GM18873 (cell line): ENCODE data around the gene PCDHGA9.
"Not testable (repeated sequence)": the region's sequence is repeated elsewhere in the genome, so short reads cannot be mapped to it uniquely, and the experiment has no call there.

Source experiments
- ATAC-seq: cut with Tn5 transposase; IDR thresholded peaks from one replicate; pipeline ENCODE4 v1.9.1; 2021; ENCODE audit warnings: mild to moderate bottlenecking, moderate library complexity, moderate number of reproducible peaks; ENCODE audit not compliant: unreplicated experiment, low FRiP score

PCDHGA9 gene

GRCh38 chr5:141382469-141383294 is 19.9 kb upstream of the PCDHGA9 start, which contains the start of gene PCDHGA7:
Gene PCDHGA7, plus strand, starts transcription at chr5:141382742. Its CDS starts 158 bp downstream, at chr5:141382900.
- no peak for ATAC-seq

- ATAC-seq, result no peak
These were observed 19.2 kb upstream of the PCDHGA9 start for GRCh38 chr5:141383345-141383744.

GRCh38 chr5:141384471-141385267 is 17.9 kb upstream of the PCDHGA9 start:
- ATAC-seq, result no peak

- not testable (repeated sequence) for ATAC-seq
These were observed 14.8 kb upstream of the PCDHGA9 start, which contains the start of gene PCDHGB4 for GRCh38 chr5:141387557-141388311. Gene PCDHGB4, plus strand, starts transcription at chr5:141387698. Its CDS starts 187 bp downstream, at chr5:141387885.

GRCh38 chr5:141388661-141389060 is 13.9 kb upstream of the PCDHGA9 start:
- ATAC-seq, result no peak

- no peak for ATAC-seq
These were observed 13.2 kb upstream of the PCDHGA9 start for GRCh38 chr5:141389153-141390042.

- no peak for ATAC-seq
These were observed 10.0 kb upstream of the PCDHGA9 start, which contains the start of gene PCDHGA8 for GRCh38 chr5:141392429-141393198. Gene PCDHGA8, plus strand, starts transcription at chr5:141392633. Its CDS starts 181 bp downstream, at chr5:141392814.

GRCh38 chr5:141393267-141393666 is 9.3 kb upstream of the PCDHGA9 start:
- no peak for ATAC-seq

- ATAC-seq, result not testable (repeated sequence)
These were observed 8.0 kb upstream of the PCDHGA9 start for GRCh38 chr5:141394401-141395187.

- not testable (repeated sequence) for ATAC-seq
These were observed 4.6 kb upstream of the PCDHGA9 start, which contains the start of gene PCDHGB5 for GRCh38 chr5:141397756-141398551. Gene PCDHGB5, plus strand, starts transcription at chr5:141397947. Its CDS starts 181 bp downstream, at chr5:141398128.

GRCh38 chr5:141398608-141399007 is 4.0 kb upstream of the PCDHGA9 start:
- ATAC-seq, result no peak

- ATAC-seq, result no peak
These were observed 2.9 kb upstream of the PCDHGA9 start for GRCh38 chr5:141399555-141400258.

- ATAC-seq, result no peak
These were observed 809 bp downstream of the PCDHGA9 start for GRCh38 chr5:141403387-141403786.

- ATAC-seq, result peak; percentile 67
These were observed 5.4 kb downstream of the PCDHGA9 start, which contains the start of gene PCDHGB6 for GRCh38 chr5:141407790-141408505. Gene PCDHGB6, plus strand, starts transcription at chr5:141408021. Its CDS starts 182 bp downstream, at chr5:141408203.

- ATAC-seq, result no peak
These were observed 7.2 kb downstream of the PCDHGA9 start for GRCh38 chr5:141409598-141410306.
